OCI-LY7 (cell line): ENCODE results near the gene PABPN1L. TPM values are rescaled to one million over a fixed set of nuclear protein-coding genes. Genes with fewer than 3 reads are reported as not detected.

ENCODE experiments used
- BruUV-seq: library from RNA; stranded (reverse); fragments of 400-500 nt; replicated peaks from 2 replicates; lab custom pipeline; 2021; lab: Mats Ljungman, UMichigan
- CTCF ChIA-PET: fragments of 300-600 bp; sonication (Branson Sonifier 250); formaldehyde crosslinking; loops from one replicate; lab custom pipeline; 2022; ENCODE audit warnings: antibody characterized with exemption; ENCODE audit not compliant: unreplicated experiment; lab: Charles Lee
- POLR2A ChIA-PET: fragments of 300-600 bp; sonication (Branson Sonifier 250); formaldehyde crosslinking; loops from one replicate; lab custom pipeline; 2022; ENCODE audit warnings: antibody characterized with exemption; lab: Charles Lee
- DNase-seq: peaks from one replicate; pipeline ENCODE4 v3.0.0-alpha.2; 2015; ENCODE audit warnings: low spot score
- H2AFZ ChIP-seq: fragments of 200-600 bp; sonication (generic), shearing (Covaris generic); 2 replicates; pipeline ENCODE4 v1.6.1; 2014; ENCODE audit warnings: mild to moderate bottlenecking, antibody characterized with exemption, low read length, moderate library complexity
- H3K27ac ChIP-seq: fragments of 200-600 bp; sonication (generic); 2 replicates; pipeline ENCODE4 v1.5.1; 2014; ENCODE audit warnings: mixed run types, low read depth, mild to moderate bottlenecking, moderate library complexity, low read length, inconsistent platforms; ENCODE audit not compliant: poor library complexity, severe bottlenecking
- H3K36me3 ChIP-seq: fragments of 200-600 bp; sonication (generic); 2 replicates; pipeline ENCODE4 v1.6.1; 2014; ENCODE audit warnings: mild to moderate bottlenecking, antibody characterized with exemption, low read length, moderate library complexity, mixed read lengths; ENCODE audit not compliant: insufficient read depth
- H3K4me1 ChIP-seq: fragments of 200-600 bp; sonication (generic); 2 replicates; pipeline ENCODE4 v1.5.1; 2014; ENCODE audit warnings: mild to moderate bottlenecking, low read length; ENCODE audit not compliant: insufficient read depth, poor library complexity, severe bottlenecking
- H3K4me2 ChIP-seq: fragments of 200-600 bp; sonication (generic); 2 replicates; pipeline ENCODE4 v1.6.1; 2014; ENCODE audit warnings: mild to moderate bottlenecking, low read length
- H3K4me3 ChIP-seq: fragments of 200-600 bp; sonication (generic); 2 replicates; pipeline ENCODE4 v1.5.1; 2014; ENCODE audit warnings: mild to moderate bottlenecking, low read depth, low read length; ENCODE audit not compliant: poor library complexity, severe bottlenecking
- H3K79me2 ChIP-seq: fragments of 200-600 bp; sonication (generic); 2 replicates; pipeline ENCODE4 v1.6.1; 2016; ENCODE audit warnings: low read depth, mild to moderate bottlenecking, low read length, moderate library complexity, mixed read lengths; ENCODE audit not compliant: insufficient read depth
- H3K9me2 ChIP-seq: fragments of 200-600 bp; sonication (generic); 2 replicates; pipeline ENCODE4 v1.6.1; 2016; ENCODE audit warnings: mild to moderate bottlenecking, low read length, mixed read lengths; ENCODE audit not compliant: insufficient read depth
- H3K9me3 ChIP-seq: fragments of 200-600 bp; sonication (generic); 2 replicates; pipeline ENCODE4 v1.6.1; 2014; ENCODE audit warnings: mild to moderate bottlenecking, mixed run types, low read length, mixed read lengths
- H4K20me1 ChIP-seq: fragments of 200-600 bp; sonication (generic); 2 replicates; pipeline ENCODE4 v1.6.1; 2014; ENCODE audit warnings: mild to moderate bottlenecking, antibody characterized with exemption, low read length, moderate library complexity, mixed read lengths; ENCODE audit not compliant: insufficient read depth
- CTCF ChIP-seq: fragments of 200-600 bp; sonication (generic); conservative IDR thresholded peaks from 2 replicates; pipeline ENCODE4 v1.5.1; 2014; ENCODE audit warnings: mild to moderate bottlenecking, antibody characterized with exemption, low read length, moderate library complexity, mixed read lengths
- EZH2phosphoT487 ChIP-seq: fragments of 200-600 bp; sonication (generic); IDR thresholded peaks from 2 replicates; pipeline ENCODE4 v1.6.1; 2018; ENCODE audit warnings: low read depth, borderline replicate concordance, mild to moderate bottlenecking, mixed run types, antibody characterized with exemption, low read length, moderate library complexity, mixed read lengths
- intact Hi-C: fragments of 100-400 bp; cut with micrococcal nuclease; formaldehyde crosslinking; loops from one replicate; pipeline ENCODE4 v1.10.0; 2022; ENCODE audit not compliant: unreplicated experiment
- total RNA-seq, 2 experiments: library from RNA; depleted of rRNA in 1 of 2; stranded (reverse); fragments of >200 nt in 1 of 2; shearing (Covaris generic) in 1 of 2; gene quantifications; 2 replicates each; pipeline ENCODE4 v1.2.3, GENCODE V29; 2014 to 2022

PABPN1L gene
- total RNA-seq, 2 experiments from 2014 or later = 0.38 TPM; not detected in 1

GRCh38 chr16:88884569-88885271, 18.3 kb upstream of the PABPN1L start:
- TF ChIP-seq CTCF (no peak), EZH2phosphoT487 (no peak)
- Histone ChIP-seq H3K4me2 (no peak overlapping the region), H3K4me3 (no peak overlapping the region), H3K36me3 (no peaks in the 10 kb centered on the region), H3K9me3 (no peaks in the 10 kb centered on the region), H4K20me1 (no peaks in the 10 kb centered on the region), H2AFZ (no peak overlapping the region), H3K79me2 (no peaks in the 10 kb centered on the region), H3K27ac (no peak overlapping the region), H3K4me1 (no peaks in the 10 kb centered on the region), H3K9me2 (no peaks in the 10 kb centered on the region)
- no TSS peak for BruUV-seq
- ChIA-PET CTCF (no interaction called here), POLR2A (no interaction called here)
- intact Hi-C loops = no loop called here
- DNase-seq = no peak

- no TSS peak for BruUV-seq
- Histone ChIP-seq H4K20me1 (no peaks in the 10 kb centered on the region), H3K79me2 (no peaks in the 10 kb centered on the region), H3K27ac (no peak overlapping the region), H3K4me2 (no peak overlapping the region), H3K9me3 (no peaks in the 10 kb centered on the region), H3K4me3 (no peak overlapping the region), H3K9me2 (no peaks in the 10 kb centered on the region), H3K36me3 (no peaks in the 10 kb centered on the region), H2AFZ (no peak overlapping the region), H3K4me1 (no peaks in the 10 kb centered on the region)
- TF ChIP-seq CTCF = no peak
- TF ChIP-seq EZH2phosphoT487 = no peak
- DNase-seq = no peak
- intact Hi-C loops = no loop called here
- ChIA-PET POLR2A (no interaction called here), CTCF (no interaction called here)
Measured at GRCh38 chr16:88883946-88884345, 17.5 kb upstream of the PABPN1L start.

- Histone ChIP-seq H3K9me2 (no peaks in the 10 kb centered on the region), H3K36me3 (no peaks in the 10 kb centered on the region), H2AFZ (no peak overlapping the region), H4K20me1 (no peaks in the 10 kb centered on the region), H3K4me2 (no peak overlapping the region), H3K9me3 (no peaks in the 10 kb centered on the region), H3K4me1 (no peaks in the 10 kb centered on the region), H3K4me3 (no peak overlapping the region), H3K79me2 (no peaks in the 10 kb centered on the region), H3K27ac (no peak overlapping the region)
- intact Hi-C loops = no loop called here
- BruUV-seq = no TSS peak
- TF ChIP-seq CTCF (no peak), EZH2phosphoT487 (no peak)
- CTCF ChIA-PET = no interaction called here
- POLR2A ChIA-PET = no interaction called here
- no peak for DNase-seq
Measured at GRCh38 chr16:88883117-88883895, 16.8 kb upstream of the PABPN1L start.
